ENCODE data around the gene SCN1B. TPM values are rescaled to one million over a fixed set of nuclear protein-coding genes. Genes with fewer than 3 reads are reported as not detected.

The SCN1B gene
- polyA plus RNA-seq, 1 donor, result 0.96 TPM

DNA sequence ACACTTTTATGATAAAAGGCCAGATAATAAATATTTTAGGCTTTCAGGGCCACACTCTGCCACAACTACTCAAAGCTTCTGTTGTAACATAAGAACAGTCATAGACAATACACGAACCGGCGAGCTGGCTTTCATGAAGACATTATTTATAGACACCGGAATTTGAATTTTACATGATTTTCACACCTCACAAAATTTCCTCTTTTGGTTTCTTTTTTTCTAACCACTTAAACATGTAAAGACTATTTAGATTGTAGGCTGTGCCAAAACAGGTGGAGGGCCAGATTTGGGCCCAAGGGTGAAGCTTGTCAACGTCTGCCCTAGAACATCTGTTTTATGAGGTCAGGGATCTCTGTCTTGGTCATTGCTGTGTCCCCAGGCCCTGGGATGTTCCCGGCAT lies 55.7 kb downstream of the SCN1B start:
- WGBS (ENCODE audit: insufficient coverage, low lambda C conversion rate), result 96% methylated on average over 4 of the region's 6 CpGs
- Histone ChIP-seq H3K9me3 (ENCODE audit: control insufficient read depth, low read depth, low read length) (no peaks in the 10 kb centered on the region), H3K27ac (ENCODE audit: low read length) (no peak overlapping the region), H3K36me3 (ENCODE audit: control insufficient read depth, insufficient read depth, low read length) (no peaks in the 10 kb centered on the region), H3K27me3 (ENCODE audit: control insufficient read depth, insufficient read depth, low read length) (peaks cover 2% of the 10 kb centered on the region), H3K4me1 (ENCODE audit: control insufficient read depth, insufficient read depth, low read length) (peaks cover 12% of the 10 kb centered on the region), H3K4me3 (ENCODE audit: low read length) (no peak overlapping the region)
- DNase-seq, result no peak

DNA sequence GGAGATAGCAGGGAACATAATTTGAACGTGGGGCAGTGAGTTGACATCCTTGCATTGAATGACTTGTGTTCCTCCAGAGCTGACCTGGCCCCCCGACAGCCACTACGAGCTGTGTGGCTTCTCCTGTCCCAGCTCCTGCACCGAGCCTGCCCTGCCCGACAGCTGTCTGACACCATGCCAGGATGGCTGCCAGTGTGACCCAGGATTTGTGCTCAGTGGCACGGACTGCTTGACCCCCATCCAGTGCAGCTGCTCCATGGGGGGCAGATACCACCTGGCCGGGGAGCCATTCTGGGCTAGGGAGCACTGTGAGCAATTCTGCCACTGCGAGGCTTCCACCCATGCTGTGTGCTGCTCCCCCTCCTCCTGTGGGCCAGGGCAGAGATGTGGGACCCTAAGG lies 56.2 kb downstream of the SCN1B start:
- DNase-seq, result no peak
- peaks cover 2% of the 10 kb centered on the region for H3K27me3 ChIP-seq (ENCODE audit: control insufficient read depth, insufficient read depth, low read length)
- H3K4me3 ChIP-seq (ENCODE audit: low read length), result no peak overlapping the region
- H3K27ac ChIP-seq (ENCODE audit: low read length), result no peak overlapping the region
- H3K4me1 ChIP-seq (ENCODE audit: control insufficient read depth, insufficient read depth, low read length), result peaks cover 12% of the 10 kb centered on the region
- H3K9me3 ChIP-seq (ENCODE audit: control insufficient read depth, low read depth, low read length), result no peaks in the 10 kb centered on the region
- no peaks in the 10 kb centered on the region for H3K36me3 ChIP-seq (ENCODE audit: control insufficient read depth, insufficient read depth, low read length)
- no CpG with 5 or more reads among the region's 8 CpGs for WGBS (ENCODE audit: insufficient coverage, low lambda C conversion rate)

DNA sequence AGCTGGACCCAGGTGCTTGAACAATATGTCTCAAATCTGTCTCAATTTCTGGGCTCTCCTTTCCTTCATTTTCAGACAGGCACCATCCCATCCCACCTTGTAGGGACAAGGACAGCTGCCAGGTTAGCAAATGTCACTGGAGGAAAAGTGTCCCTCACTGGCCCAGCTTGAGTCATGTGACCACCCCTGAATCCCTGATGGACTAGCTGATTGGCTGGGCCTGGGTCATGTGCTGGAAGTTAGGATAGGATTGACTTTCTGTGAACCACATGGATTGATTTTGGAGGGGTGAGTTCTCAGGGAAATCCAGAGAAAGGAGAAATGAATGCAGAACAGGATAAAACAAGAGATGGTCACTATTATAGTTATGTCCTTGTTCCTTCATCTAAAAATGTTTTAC lies 57.1 kb downstream of the SCN1B start:
- no peak for DNase-seq
- no peak overlapping the region for H3K4me3 ChIP-seq (ENCODE audit: low read length)

DNA sequence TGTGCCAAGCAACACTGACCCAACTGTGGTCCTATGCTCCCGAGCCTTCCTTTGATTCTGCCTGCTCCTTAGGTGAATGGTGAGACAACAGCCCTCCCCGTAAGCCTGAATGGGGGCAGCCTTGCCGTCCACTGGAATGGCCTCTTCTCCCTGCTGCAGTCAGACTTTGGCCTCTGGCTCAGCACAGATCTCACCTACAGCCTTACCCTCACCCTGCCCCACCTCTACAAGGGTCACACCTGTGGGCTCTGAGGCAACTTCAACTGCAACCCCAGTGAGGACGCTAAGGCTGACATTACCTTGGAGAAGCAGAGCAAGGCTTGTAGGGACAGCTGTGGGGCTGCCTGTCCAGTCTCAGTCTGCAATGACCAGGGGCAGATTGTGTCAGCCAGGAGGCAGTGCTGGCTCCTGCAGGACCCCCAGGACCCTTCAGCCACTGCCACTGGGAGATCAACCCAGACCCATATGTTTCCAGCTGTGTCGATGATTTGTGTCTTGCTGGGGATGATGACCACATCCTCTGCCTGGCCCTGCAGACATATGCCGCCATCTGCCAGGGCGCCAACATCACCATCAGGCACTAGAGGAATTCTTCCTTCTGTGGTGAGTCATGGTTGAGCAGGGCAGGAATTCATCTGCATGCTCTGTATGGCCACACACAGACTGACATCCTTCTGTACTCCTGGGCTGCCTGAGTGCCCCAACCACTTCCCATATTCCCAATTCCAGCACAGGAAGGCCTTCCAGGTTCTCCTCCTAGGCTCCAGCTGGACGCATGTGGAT lies 58.1 kb downstream of the SCN1B start:
- Histone ChIP-seq H3K36me3 (ENCODE audit: control insufficient read depth, insufficient read depth, low read length) (no peaks in the 10 kb centered on the region), H3K27me3 (ENCODE audit: control insufficient read depth, insufficient read depth, low read length) (peaks cover 2% of the 10 kb centered on the region), H3K27ac (ENCODE audit: low read length) (no peak overlapping the region), H3K4me1 (ENCODE audit: control insufficient read depth, insufficient read depth, low read length) (peaks cover 15% of the 10 kb centered on the region), H3K4me3 (ENCODE audit: low read length) (no peak overlapping the region), H3K9me3 (ENCODE audit: control insufficient read depth, low read depth, low read length) (no peaks in the 10 kb centered on the region)
- WGBS (ENCODE audit: insufficient coverage, low lambda C conversion rate), result no CpG with 5 or more reads among the region's 8 CpGs
- DNase-seq, result peak; percentile 58 to 68

More for the DNA sequence above, 57.1 kb downstream of the SCN1B start:
- Histone ChIP-seq H3K9me3 (ENCODE audit: control insufficient read depth, low read depth, low read length) (no peaks in the 10 kb centered on the region), H3K27ac (ENCODE audit: low read length) (no peak overlapping the region), H3K27me3 (ENCODE audit: control insufficient read depth, insufficient read depth, low read length) (peaks cover 2% of the 10 kb centered on the region), H3K4me1 (ENCODE audit: control insufficient read depth, insufficient read depth, low read length) (peaks cover 14% of the 10 kb centered on the region), H3K36me3 (ENCODE audit: control insufficient read depth, insufficient read depth, low read length) (no peaks in the 10 kb centered on the region)

DNA sequence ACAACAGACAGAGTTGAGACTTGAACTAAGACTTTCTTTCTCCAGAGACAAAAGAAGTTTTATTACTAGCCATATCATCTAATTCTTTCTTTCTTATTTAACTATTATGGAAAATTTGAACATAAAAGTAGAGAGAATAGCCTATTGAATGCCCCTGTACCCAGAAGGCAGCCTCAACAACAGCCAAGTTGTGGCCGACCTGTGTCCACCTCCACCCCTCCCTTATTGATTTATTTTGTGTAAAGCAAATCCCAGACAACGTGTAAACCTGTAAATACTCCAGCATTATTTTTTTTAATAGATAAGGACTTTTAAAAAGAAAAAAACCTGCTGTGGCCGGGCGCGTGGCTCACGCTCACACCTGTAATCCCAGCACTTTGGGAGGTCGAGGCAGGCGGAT lies 59.3 kb downstream of the SCN1B start:
- Histone ChIP-seq H3K4me3 (ENCODE audit: low read length) (no peak overlapping the region), H3K27ac (ENCODE audit: low read length) (no peak overlapping the region), H3K36me3 (ENCODE audit: control insufficient read depth, insufficient read depth, low read length) (no peaks in the 10 kb centered on the region), H3K27me3 (ENCODE audit: control insufficient read depth, insufficient read depth, low read length) (peaks cover 2% of the 10 kb centered on the region), H3K4me1 (ENCODE audit: control insufficient read depth, insufficient read depth, low read length) (peaks cover 24% of the 10 kb centered on the region), H3K9me3 (ENCODE audit: control insufficient read depth, low read depth, low read length) (no peaks in the 10 kb centered on the region)
- DNase-seq, result no peak
- no CpG with 5 or more reads among the region's 8 CpGs for WGBS (ENCODE audit: insufficient coverage, low lambda C conversion rate)

Other genes starting within 250 kb of the SCN1B start
- 7.4 TPM for gene ZNF30, start 103.6 kb upstream of the SCN1B start, polyA plus RNA-seq
- 5.1 TPM for gene ZNF792, start 66.2 kb upstream of the SCN1B start, polyA plus RNA-seq
- 53.2 TPM for gene GRAMD1A, start 30.1 kb upstream of the SCN1B start, polyA plus RNA-seq
- gene HPN, start 11.3 kb downstream of the SCN1B start, polyA plus RNA-seq, result 309 TPM
- 291 TPM for gene FXYD3, start 85.4 kb downstream of the SCN1B start, polyA plus RNA-seq
- 9.4 TPM for gene LGI4, start 104.6 kb downstream of the SCN1B start, polyA plus RNA-seq
- 23.2 TPM for gene FXYD1, start 108.4 kb downstream of the SCN1B start, polyA plus RNA-seq
- 7.6 TPM for gene FXYD7, start 112.8 kb downstream of the SCN1B start, polyA plus RNA-seq
- gene FXYD5, start 124.3 kb downstream of the SCN1B start, polyA plus RNA-seq, result 53.4 TPM
- gene FAM187B, start 198.3 kb downstream of the SCN1B start, polyA plus RNA-seq, result not detected
- gene LSR, start 218.5 kb downstream of the SCN1B start, polyA plus RNA-seq, result 99.1 TPM
- gene USF2, start 238.5 kb downstream of the SCN1B start, polyA plus RNA-seq, result 121 TPM